ENCODE data around the gene SLC18A3.

GRCh38 chr10:49600781-49601400, 9.2 kb upstream of the SLC18A3 start:
- TF ChIP-seq EZH2 (IDR thresholded peaks at IDR 0.05; ENCODE audit: borderline replicate concordance, low read depth, low read length, poor library complexity, severe bottlenecking), result no peak
- no peak for TF ChIP-seq CTCF (conservative IDR thresholded peaks at IDR 0.05; ENCODE audit: low read depth, low read length)

All from A673 (cell line).